ENCODE measurements around the gene PRDX5. TPM values are rescaled to one million over a fixed set of nuclear protein-coding genes. Genes with fewer than 3 reads are reported as not detected.
A peak's percentile ranks its signal among the peaks of the same experiment; 100 is the strongest.

Gene PRDX5
- total RNA-seq, 1 donor from 2014 or later, result 562 TPM

- Histone ChIP-seq H3K4me3 (ENCODE audit: low read depth, low read length) (peak overlapping the region; percentile 27), H3K27me3 (ENCODE audit: control insufficient read depth, insufficient read depth, low read length) (peaks cover 5% of the 10 kb centered on the region), H3K36me3 (ENCODE audit: control insufficient read depth, insufficient read depth, low read length) (no peaks in the 10 kb centered on the region)
- DNase-seq (ENCODE audit: low read depth), result peak; percentile 61
- peak; percentile 14 for TF ChIP-seq CTCF (IDR thresholded peaks at IDR 0.05; ENCODE audit: insufficient read depth, low read length, poor library complexity, severe bottlenecking)
Observed at GRCh38 chr11:64341851-64342791, 24.2 kb downstream of the PRDX5 start.

GRCh38 chr11:64342869-64343745 lies 25.2 kb downstream of the PRDX5 start:
- no peaks in the 10 kb centered on the region for H3K36me3 ChIP-seq (ENCODE audit: control insufficient read depth, insufficient read depth, low read length)
- TF ChIP-seq CTCF (IDR thresholded peaks at IDR 0.05; ENCODE audit: insufficient read depth, low read length, poor library complexity, severe bottlenecking), result no peak
- peak overlapping the region; percentile 27 for H3K4me3 ChIP-seq (ENCODE audit: low read depth, low read length)
- DNase-seq (ENCODE audit: low read depth), result no peak
- peaks cover 5% of the 10 kb centered on the region for H3K27me3 ChIP-seq (ENCODE audit: control insufficient read depth, insufficient read depth, low read length)

- no peak overlapping the region for H3K4me3 ChIP-seq (ENCODE audit: low read depth, low read length)
- peak; percentile 54 for TF ChIP-seq CTCF (IDR thresholded peaks at IDR 0.05; ENCODE audit: insufficient read depth, low read length, poor library complexity, severe bottlenecking)
Observed at GRCh38 chr11:64343767-64344559, 26.0 kb downstream of the PRDX5 start.

GRCh38 chr11:64344787-64345186 lies 26.9 kb downstream of the PRDX5 start:
- no peak for TF ChIP-seq CTCF (IDR thresholded peaks at IDR 0.05; ENCODE audit: insufficient read depth, low read length, poor library complexity, severe bottlenecking)
- no peak for DNase-seq (ENCODE audit: low read depth)
- H3K36me3 ChIP-seq (ENCODE audit: control insufficient read depth, insufficient read depth, low read length), result no peaks in the 10 kb centered on the region
- peaks cover 5% of the 10 kb centered on the region for H3K27me3 ChIP-seq (ENCODE audit: control insufficient read depth, insufficient read depth, low read length)
- no peak overlapping the region for H3K4me3 ChIP-seq (ENCODE audit: low read depth, low read length)

More at GRCh38 chr11:64343767-64344559, 26.0 kb downstream of the PRDX5 start:
- Histone ChIP-seq H3K27me3 (ENCODE audit: control insufficient read depth, insufficient read depth, low read length) (peaks cover 5% of the 10 kb centered on the region), H3K36me3 (ENCODE audit: control insufficient read depth, insufficient read depth, low read length) (no peaks in the 10 kb centered on the region)
- DNase-seq (ENCODE audit: low read depth), result no peak

GRCh38 chr11:64347193-64347867 lies 29.4 kb downstream of the PRDX5 start:
- DNase-seq (ENCODE audit: low read depth), result no peak
- Histone ChIP-seq H3K4me3 (ENCODE audit: low read depth, low read length) (no peak overlapping the region), H3K36me3 (ENCODE audit: control insufficient read depth, insufficient read depth, low read length) (no peaks in the 10 kb centered on the region), H3K27me3 (ENCODE audit: control insufficient read depth, insufficient read depth, low read length) (no peaks in the 10 kb centered on the region)
- TF ChIP-seq CTCF (IDR thresholded peaks at IDR 0.05; ENCODE audit: insufficient read depth, low read length, poor library complexity, severe bottlenecking), result no peak
